ENCODE results near the gene HPCAL1. TPM values are rescaled to one million over a fixed set of nuclear protein-coding genes. Genes with fewer than 3 reads are reported as not detected.
A peak's percentile ranks its signal among the peaks of the same experiment; 100 is the strongest.

HPCAL1 gene
- total RNA-seq, 2 donors from 2014 or later, result 22.5 to 203 TPM

GRCh38 chr2:10301941-10302478, 694 bp upstream of the HPCAL1 start:
- Histone ChIP-seq H3K4me3 (peak overlapping the region; percentile 81 to 85), H3K4me1 (replicated peaks) (peaks cover 3% of the 10 kb centered on the region), H3K36me3 (no peaks in the 10 kb centered on the region), H3K9me3 (no peaks in the 10 kb centered on the region), H3K27ac (peak overlapping the region; percentile 61 to 68), H3K27me3 (replicated peaks; ENCODE audit: insufficient read depth) (no peaks in the 10 kb centered on the region)
- DNase-seq (ENCODE audit: low spot score), result no peak
- intact Hi-C loops (cut with DNase I), result loop anchor here (5.0 kb wide), 2 partner anchors 105 to 180 kb away; partner anchors contain the start of gene RRM2
- no peak for TF ChIP-seq POLR2A (IDR thresholded peaks at IDR 0.05)
- no peak for TF ChIP-seq POLR2AphosphoS5 (IDR thresholded peaks at IDR 0.05)
- TF ChIP-seq, protein P1, sequence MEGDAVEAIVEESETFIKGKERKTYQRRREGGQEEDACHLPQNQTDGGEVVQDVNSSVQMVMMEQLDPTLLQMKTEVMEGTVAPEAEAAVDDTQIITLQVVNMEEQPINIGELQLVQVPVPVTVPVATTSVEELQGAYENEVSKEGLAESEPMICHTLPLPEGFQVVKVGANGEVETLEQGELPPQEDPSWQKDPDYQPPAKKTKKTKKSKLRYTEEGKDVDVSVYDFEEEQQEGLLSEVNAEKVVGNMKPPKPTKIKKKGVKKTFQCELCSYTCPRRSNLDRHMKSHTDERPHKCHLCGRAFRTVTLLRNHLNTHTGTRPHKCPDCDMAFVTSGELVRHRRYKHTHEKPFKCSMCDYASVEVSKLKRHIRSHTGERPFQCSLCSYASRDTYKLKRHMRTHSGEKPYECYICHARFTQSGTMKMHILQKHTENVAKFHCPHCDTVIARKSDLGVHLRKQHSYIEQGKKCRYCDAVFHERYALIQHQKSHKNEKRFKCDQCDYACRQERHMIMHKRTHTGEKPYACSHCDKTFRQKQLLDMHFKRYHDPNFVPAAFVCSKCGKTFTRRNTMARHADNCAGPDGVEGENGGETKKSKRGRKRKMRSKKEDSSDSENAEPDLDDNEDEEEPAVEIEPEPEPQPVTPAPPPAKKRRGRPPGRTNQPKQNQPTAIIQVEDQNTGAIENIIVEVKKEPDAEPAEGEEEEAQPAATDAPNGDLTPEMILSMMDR (IDR thresholded peaks at IDR 0.05), result no peak
- WGBS, result 20% methylated on average over 29 of the region's 29 CpGs

GRCh38 chr2:10303181-10303693, 533 bp downstream of the HPCAL1 start:
- H3K4me1 ChIP-seq (replicated peaks), result peaks cover 3% of the 10 kb centered on the region
- under 1% methylated on average over 32 of the region's 48 CpGs for WGBS
- intact Hi-C loops (cut with DNase I), result loop anchor here (5.0 kb wide), 2 partner anchors 104 to 181 kb away; partner anchors contain the start of gene RRM2
- TF ChIP-seq POLR2A (IDR thresholded peaks at IDR 0.05), result no peak
- TF ChIP-seq, protein P1 (IDR thresholded peaks at IDR 0.05), result no peak
- TF ChIP-seq POLR2AphosphoS5 (IDR thresholded peaks at IDR 0.05), result no peak
- H3K27me3 ChIP-seq (replicated peaks; ENCODE audit: insufficient read depth), result no peaks in the 10 kb centered on the region
- H3K27ac ChIP-seq, result peak overlapping the region; percentile 44 to 68
- no peaks in the 10 kb centered on the region for H3K36me3 ChIP-seq
- H3K9me3 ChIP-seq, result no peaks in the 10 kb centered on the region
- peak overlapping the region; percentile 81 to 85 for H3K4me3 ChIP-seq
- DNase-seq (ENCODE audit: low spot score), result no peak

DNA sequence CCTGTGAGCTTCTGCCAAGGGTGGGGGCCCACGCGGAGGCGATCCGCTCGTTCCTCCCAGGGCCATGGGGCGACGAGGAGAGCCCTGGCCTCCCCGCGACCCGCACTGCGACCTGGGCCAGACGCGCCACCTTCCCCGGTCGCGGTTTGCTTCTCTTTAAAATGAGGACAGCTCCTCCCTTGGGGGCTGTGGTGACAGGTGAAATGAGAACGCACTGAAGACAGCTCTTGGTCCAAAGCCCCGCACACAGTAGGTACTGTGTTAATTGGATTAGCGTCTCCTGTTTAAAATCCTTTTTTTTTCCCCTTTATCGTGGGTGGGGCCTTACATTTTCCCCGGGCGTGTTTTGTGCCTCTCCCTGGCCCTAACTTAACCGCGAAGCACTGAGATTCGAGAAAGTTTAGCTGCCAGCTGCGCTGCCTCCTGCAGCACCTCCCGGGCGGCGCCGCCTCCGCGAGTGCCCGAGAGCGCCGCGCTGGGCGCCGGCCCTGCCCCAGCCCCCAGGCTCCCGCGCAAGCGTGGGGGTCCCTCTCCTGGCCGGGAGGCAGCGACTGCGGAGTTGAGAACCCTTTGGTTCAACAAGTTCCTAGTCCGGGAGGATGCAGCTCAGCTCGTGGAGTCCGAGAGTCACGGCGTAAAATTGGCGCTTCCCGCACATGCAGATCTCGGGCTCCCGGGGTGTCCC, 1.1 kb downstream of the HPCAL1 start:
- no peaks in the 10 kb centered on the region for H3K36me3 ChIP-seq
- H3K27me3 ChIP-seq (replicated peaks; ENCODE audit: insufficient read depth), result no peaks in the 10 kb centered on the region
- peaks cover 3% of the 10 kb centered on the region for H3K4me1 ChIP-seq (replicated peaks)
- H3K27ac ChIP-seq, result peak overlapping the region in 1 of 2 donors; percentile 39
- under 1% methylated on average over 43 of the region's 53 CpGs for WGBS
- H3K9me3 ChIP-seq, result no peaks in the 10 kb centered on the region
- intact Hi-C loops (cut with DNase I), result loop anchor here (5.0 kb wide), 2 partner anchors 103 to 182 kb away; partner anchors contain the start of gene RRM2
- peak; percentile 21 for TF ChIP-seq POLR2A (IDR thresholded peaks at IDR 0.05)
- TF ChIP-seq, protein P1 (IDR thresholded peaks at IDR 0.05), result peak in 2 of 4 experiments; percentile 24 to 27
- TF ChIP-seq POLR2AphosphoS5 (IDR thresholded peaks at IDR 0.05), result no peak
- peak overlapping the region; percentile 81 to 85 for H3K4me3 ChIP-seq
- DNase-seq (ENCODE audit: low spot score), result no peak

GRCh38 chr2:10304458-10305253, 2.0 kb downstream of the HPCAL1 start:
- peaks cover 3% of the 10 kb centered on the region for H3K4me1 ChIP-seq (replicated peaks)

More at GRCh38 chr2:10304458-10305253, 2.0 kb downstream of the HPCAL1 start:
- DNase-seq (ENCODE audit: low spot score), result no peak
- TF ChIP-seq POLR2A (IDR thresholded peaks at IDR 0.05) (no peak), POLR2AphosphoS5 (IDR thresholded peaks at IDR 0.05) (no peak)
- TF ChIP-seq, protein P1 (IDR thresholded peaks at IDR 0.05), result no peak
- peak overlapping the region in 1 of 2 donors; percentile 39 for H3K27ac ChIP-seq
- WGBS, result 59% methylated on average over 28 of the region's 28 CpGs
- no peaks in the 10 kb centered on the region for H3K36me3 ChIP-seq
- peak overlapping the region; percentile 81 to 85 for H3K4me3 ChIP-seq
- intact Hi-C loops (cut with DNase I), result loop anchor here (5.0 kb wide), 2 partner anchors 103 to 182 kb away; partner anchors contain the start of gene RRM2
- H3K27me3 ChIP-seq (replicated peaks; ENCODE audit: insufficient read depth), result no peaks in the 10 kb centered on the region
- H3K9me3 ChIP-seq, result no peaks in the 10 kb centered on the region

Data from prostate gland (tissue), 2 donors.